Measurements from ENCODE around the gene PRKCA. TPM values are rescaled to one million over a fixed set of nuclear protein-coding genes. Genes with fewer than 3 reads are reported as not detected.

Gene PRKCA
- total RNA-seq, 6 experiments from 2014 or later, result 81.2 to 106 (median 92.9) TPM

DNA sequence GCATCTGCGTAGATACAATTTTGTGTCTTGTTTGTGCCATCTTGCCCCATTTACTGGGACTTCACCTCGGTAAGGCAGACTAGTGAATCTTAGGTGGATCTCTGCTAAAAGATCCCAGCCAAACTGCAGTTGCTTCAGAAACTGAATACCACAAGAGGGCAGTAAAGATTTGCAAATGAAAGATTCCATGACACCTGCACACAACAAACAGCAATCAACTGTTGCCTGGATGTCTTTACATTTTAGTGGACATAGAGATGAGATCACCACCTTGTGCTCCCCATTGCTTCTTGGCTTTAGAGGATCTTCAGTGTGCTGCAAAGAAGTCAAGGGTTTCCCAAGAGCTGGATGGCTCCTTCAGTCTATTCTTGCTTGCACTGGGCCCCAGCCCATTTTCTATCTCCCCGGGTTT is 413.3 kb downstream of the PRKCA start:
- TF ChIP-seq, protein P1, sequence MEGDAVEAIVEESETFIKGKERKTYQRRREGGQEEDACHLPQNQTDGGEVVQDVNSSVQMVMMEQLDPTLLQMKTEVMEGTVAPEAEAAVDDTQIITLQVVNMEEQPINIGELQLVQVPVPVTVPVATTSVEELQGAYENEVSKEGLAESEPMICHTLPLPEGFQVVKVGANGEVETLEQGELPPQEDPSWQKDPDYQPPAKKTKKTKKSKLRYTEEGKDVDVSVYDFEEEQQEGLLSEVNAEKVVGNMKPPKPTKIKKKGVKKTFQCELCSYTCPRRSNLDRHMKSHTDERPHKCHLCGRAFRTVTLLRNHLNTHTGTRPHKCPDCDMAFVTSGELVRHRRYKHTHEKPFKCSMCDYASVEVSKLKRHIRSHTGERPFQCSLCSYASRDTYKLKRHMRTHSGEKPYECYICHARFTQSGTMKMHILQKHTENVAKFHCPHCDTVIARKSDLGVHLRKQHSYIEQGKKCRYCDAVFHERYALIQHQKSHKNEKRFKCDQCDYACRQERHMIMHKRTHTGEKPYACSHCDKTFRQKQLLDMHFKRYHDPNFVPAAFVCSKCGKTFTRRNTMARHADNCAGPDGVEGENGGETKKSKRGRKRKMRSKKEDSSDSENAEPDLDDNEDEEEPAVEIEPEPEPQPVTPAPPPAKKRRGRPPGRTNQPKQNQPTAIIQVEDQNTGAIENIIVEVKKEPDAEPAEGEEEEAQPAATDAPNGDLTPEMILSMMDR (IDR thresholded peaks at IDR 0.05), result peak; percentile 81
- peak overlapping the region; percentile 83 for H3K27ac Mint-ChIP-seq
- peaks cover 12% of the 10 kb centered on the region for H3K4me1 Mint-ChIP-seq (ENCODE audit: low read depth)

DNA sequence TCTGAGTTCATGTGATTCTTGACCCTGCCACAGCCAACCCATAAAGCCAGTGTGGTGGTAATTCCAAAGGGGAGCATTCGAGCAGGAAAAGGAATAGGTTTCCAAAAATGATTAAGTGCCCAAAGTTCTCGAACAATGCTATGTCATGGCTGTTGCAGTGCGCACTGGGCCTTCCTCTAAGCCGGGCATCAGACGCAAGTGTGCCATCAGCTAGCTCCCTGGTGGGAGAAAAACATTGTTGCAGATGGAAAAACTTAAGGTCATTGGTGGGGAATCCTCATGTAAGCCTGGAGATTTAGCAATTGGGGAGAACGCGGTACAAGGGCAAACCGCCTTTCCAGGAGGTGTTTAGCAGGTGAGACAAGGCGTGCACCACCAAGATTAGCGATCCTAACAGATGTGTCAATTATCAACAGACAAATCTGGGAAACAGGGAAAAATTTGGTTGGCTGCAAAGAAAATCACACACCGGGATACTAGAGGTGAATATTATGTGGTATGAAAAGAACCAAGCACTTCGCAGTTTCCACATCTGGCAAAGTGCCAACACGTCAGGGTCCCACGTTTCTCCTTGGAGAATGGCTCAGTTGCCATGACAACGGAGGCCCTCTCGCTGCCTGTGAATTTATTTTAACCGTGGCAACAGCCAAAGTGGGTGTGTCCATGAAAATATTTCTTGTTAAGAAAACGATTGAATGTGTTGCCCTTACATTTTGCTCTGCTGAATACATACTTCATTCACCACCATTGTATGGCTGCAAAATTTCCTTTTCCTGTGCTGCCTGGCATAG is 414.0 kb downstream of the PRKCA start:
- TF ChIP-seq, protein P1 (IDR thresholded peaks at IDR 0.05), result no peak
- H3K4me3 Mint-ChIP-seq, result no peak overlapping the region
- peaks cover 16% of the 10 kb centered on the region for H3K36me3 Mint-ChIP-seq (ENCODE audit: low read depth)
- H3K27ac Mint-ChIP-seq, result peak overlapping the region; percentile 83
- no peak for DNase-seq
- H3K9me3 Mint-ChIP-seq, result no peaks in the 10 kb centered on the region
- H3K27me3 Mint-ChIP-seq (ENCODE audit: insufficient read depth), result peaks cover 5% of the 10 kb centered on the region
- peaks cover 9% of the 10 kb centered on the region for H3K4me1 Mint-ChIP-seq (ENCODE audit: low read depth)

More for the DNA sequence above, 413.3 kb downstream of the PRKCA start:
- Mint-ChIP-seq H3K4me3 (no peak overlapping the region), H3K9me3 (no peaks in the 10 kb centered on the region), H3K36me3 (ENCODE audit: low read depth) (peaks cover 20% of the 10 kb centered on the region), H3K27me3 (ENCODE audit: insufficient read depth) (peaks cover 8% of the 10 kb centered on the region)
- peak; percentile 76 for DNase-seq

DNA sequence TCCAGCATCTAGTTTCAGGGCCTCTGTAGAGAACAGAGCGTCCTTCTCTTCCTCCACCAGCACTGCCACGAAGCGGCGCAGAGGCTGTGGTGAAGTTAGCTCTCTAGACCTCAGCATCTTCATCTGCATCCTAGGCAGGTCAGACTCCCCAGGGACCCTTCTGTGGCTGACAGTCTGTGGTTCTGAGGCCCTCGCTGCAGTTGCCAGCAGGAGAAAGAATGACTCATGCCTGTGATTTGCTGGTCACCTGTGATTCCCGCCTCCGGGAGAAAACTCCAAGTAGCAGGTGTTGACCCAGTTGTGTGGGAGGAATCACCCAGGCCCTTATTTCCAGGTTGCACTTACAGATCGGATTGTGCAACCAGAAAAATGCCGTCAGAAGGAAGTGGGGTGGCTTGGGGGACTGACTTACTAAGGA is 415.2 kb downstream of the PRKCA start:
- Mint-ChIP-seq H3K27me3 (ENCODE audit: insufficient read depth) (peaks cover 4% of the 10 kb centered on the region; the same call in 1 of the 2 replicates), H3K27ac (no peak overlapping the region), H3K36me3 (ENCODE audit: low read depth) (peaks cover 15% of the 10 kb centered on the region), H3K9me3 (no peaks in the 10 kb centered on the region), H3K4me3 (no peak overlapping the region), H3K4me1 (ENCODE audit: low read depth) (peaks cover 7% of the 10 kb centered on the region; the same call in 1 of the 2 replicates)
- DNase-seq, result no peak
- TF ChIP-seq, protein P1 (IDR thresholded peaks at IDR 0.05), result no peak

DNA sequence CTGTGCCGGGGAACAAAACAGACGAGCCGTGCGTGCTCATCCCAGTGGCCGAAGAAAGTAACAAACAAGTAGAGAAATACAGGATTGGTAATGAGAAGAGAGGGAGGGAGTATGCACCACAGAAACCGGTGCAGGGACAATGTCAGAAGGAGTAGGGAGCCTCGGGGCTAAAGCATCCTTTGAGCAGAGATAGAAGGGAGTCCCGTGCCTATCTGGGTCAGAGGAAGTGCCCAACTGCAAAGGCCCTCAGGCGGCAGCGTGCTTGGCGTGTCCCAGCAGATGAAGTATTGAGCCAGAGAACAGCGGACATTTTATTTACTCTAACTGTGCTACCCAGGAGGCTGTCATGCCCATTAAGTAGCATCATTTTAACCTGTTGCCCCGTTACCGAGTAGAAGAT is 417.6 kb downstream of the PRKCA start:
- Mint-ChIP-seq H3K4me1 (ENCODE audit: low read depth) (peaks cover 18% of the 10 kb centered on the region), H3K36me3 (ENCODE audit: low read depth) (peaks cover 15% of the 10 kb centered on the region), H3K9me3 (no peaks in the 10 kb centered on the region), H3K4me3 (no peak overlapping the region), H3K27ac (no peak overlapping the region), H3K27me3 (ENCODE audit: insufficient read depth) (peaks cover 2% of the 10 kb centered on the region; the same call in 1 of the 2 replicates)
- TF ChIP-seq, protein P1 (IDR thresholded peaks at IDR 0.05), result no peak
- no peak for DNase-seq

DNA sequence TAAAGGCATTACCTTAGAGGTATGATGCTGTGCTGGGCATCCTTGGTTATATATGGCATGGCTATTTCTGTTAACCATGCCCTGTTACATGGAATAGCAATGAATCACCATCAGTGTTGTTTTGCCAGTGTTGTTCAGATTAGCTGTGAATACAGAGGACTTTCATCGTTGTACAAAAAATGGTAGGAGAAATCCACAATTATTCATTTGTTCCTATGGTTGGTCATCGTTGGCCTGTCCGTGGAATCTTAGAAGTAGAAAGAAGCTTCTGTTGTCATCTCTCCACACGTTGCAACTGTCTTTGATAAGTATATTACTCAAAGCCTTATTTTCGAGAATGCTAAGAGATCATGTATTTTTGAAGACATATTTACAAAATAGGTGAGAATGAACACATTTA is 418.2 kb downstream of the PRKCA start:
- peaks cover 18% of the 10 kb centered on the region for H3K4me1 Mint-ChIP-seq (ENCODE audit: low read depth)

More for the DNA sequence above, 418.2 kb downstream of the PRKCA start:
- Mint-ChIP-seq H3K27ac (no peak overlapping the region), H3K4me3 (no peak overlapping the region), H3K27me3 (ENCODE audit: insufficient read depth) (peaks cover 2% of the 10 kb centered on the region; the same call in 1 of the 2 replicates), H3K9me3 (no peaks in the 10 kb centered on the region), H3K36me3 (ENCODE audit: low read depth) (peaks cover 15% of the 10 kb centered on the region)
- TF ChIP-seq, protein P1 (IDR thresholded peaks at IDR 0.05), result no peak
- no peak for DNase-seq

All from HFFc6 (cell line).